A172 (cell line): ENCODE data around the gene STX12. TPM values are rescaled to one million over a fixed set of nuclear protein-coding genes. Genes with fewer than 3 reads are reported as not detected.
A peak's percentile ranks its signal among the peaks of the same experiment; 100 is the strongest.
"Not testable (repeated sequence)": the region's sequence is repeated elsewhere in the genome, so short reads cannot be mapped to it uniquely, and the experiment has no call there.

Experiments used
- DNase-seq: peaks from one replicate; pipeline ENCODE4 v3.0.0-alpha.2; 2015; ENCODE audit warnings: low spot score
- total RNA-seq: library from RNA; depleted of rRNA; stranded (reverse); fragments of >200 nt; shearing (Covaris generic); gene quantifications from 2 replicates; pipeline ENCODE4 v1.2.3, GENCODE V29; 2014

Gene STX12
- total RNA-seq, 1 experiment from 2014 or later: 22.8 TPM

DNA sequence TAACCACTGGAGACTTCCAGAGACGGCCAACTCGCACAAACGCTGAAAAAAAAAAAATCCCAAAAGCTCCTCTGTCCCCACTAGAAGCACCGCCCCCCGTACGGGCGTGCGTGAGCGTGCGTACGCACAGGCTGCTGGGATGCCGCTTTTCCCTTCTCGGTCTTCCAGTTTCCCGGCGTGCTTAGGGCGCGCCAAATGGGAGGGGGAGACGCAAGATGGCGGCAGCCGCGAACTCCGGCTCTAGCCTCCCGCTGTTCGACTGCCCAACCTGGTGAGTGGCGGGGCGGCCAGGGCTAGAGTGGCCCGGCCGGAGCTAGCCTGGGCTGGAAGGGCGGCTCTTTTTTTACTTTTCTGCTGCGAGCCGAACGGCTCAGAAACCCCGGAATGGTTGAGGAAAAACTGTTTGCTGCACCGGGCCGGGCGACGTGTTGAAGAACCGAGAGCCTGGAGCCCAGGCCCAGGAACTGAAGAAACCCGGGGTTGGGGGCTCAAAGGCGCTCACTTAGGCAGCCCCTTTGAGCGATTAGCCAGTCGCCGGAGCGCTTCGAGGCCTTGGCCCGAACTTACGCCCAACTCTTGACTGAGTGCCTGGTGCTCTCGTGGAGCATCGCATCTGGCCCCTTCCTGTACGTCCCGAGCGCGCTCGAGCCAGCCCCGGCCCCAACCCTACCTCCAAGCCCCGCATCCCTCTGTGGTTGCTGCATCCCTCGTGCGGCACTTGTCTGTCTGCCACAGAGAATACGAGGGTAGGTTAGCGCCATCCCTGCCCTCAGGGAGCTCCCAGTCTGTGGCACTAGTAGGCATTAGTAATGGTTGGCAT, 57.8 kb downstream of the STX12 start, which contains the start of gene PPP1R8:
PPP1R8 (plus strand) TSS at position 162 of the 820 bp plus-strand sequence; CDS start at position 216, 54 bp downstream.
- peak; percentile 84 for DNase-seq

- DNase-seq: no peak
Observed at GRCh38 chr1:27831568-27832410, 58.8 kb downstream of the STX12 start.

DNA sequence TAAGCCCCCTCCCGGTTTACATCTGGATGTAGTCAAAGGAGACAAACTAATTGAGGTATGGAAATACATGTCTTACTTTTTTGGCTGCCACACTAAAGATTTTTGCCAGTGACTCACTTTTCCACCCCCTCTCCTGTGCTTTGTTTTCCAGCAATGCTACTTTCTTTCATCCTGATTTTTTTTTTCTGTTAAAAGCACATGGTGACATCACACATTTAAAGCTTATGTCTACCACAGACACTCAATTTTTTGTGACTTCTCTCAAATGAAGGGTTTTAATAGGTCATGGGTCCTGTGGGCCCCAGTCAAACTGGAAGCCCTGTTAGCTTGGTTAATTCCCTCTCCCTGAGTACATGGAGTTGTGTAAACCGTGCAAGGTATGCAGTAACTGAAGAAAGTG, 59.7 kb downstream of the STX12 start:
- peak; percentile 14 for DNase-seq

DNA sequence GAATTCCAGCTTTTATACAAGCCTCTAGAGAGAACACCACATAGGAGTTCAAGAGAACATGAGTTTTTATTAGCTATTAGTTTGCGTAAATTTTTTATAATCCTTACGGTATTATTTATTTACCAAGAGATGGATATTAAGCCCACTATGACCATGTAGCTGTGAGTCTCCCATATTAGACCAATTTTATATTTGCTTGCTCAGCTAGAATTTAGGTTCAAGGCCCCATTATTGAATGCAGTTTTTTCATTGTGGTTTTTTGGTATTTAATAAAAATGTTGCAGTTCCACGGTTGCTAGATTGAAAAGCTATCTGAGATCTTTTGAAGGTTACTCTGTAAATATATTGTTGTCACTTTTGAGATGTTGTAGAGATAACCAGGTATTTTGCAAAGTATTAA, 60.5 kb downstream of the STX12 start:
- DNase-seq: no peak

DNA sequence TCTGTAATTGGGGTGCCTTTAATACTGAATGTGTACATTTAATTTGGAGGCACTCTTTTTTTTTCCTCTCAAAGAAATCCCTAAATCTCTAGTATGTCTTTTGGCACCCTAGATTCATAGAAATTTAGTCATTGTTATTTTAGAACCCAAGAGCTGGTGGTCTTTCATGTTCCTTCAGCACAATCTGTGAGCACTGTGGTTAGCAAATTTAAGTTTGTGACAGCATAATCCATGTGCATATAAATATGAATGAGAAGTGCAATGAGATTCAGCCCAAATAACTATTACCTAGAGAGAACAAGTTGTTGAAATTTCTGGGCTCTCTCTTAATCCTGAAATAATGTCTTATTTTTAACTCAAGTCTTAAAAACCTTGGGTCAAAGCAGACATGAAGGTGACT, 62.0 kb downstream of the STX12 start:
- DNase-seq: no peak

DNA sequence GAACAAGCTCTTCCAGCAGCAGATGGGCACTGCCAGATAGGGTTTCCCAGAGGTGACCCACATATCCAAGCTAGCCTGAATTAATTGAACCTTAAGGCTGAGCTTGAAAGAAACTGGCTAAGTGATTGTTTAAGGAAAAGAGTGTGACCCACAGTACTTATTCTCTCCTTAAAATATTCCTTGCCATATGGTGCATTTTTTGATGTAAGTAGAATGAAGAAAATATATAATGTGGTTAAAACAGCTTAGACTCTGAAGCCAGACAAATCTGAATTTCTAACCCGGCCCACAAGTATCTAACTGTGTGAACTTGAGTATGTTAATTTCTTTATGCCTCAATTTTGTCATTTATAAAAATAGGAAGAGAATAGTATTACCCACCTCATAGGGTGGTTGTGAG, 62.5 kb downstream of the STX12 start:
- DNase-seq: no peak

GRCh38 chr1:27849951-27850350, 76.9 kb downstream of the STX12 start:
- DNase-seq: no peak

- no peak for DNase-seq
Observed at GRCh38 chr1:27855085-27855484, 82.1 kb downstream of the STX12 start.

DNA sequence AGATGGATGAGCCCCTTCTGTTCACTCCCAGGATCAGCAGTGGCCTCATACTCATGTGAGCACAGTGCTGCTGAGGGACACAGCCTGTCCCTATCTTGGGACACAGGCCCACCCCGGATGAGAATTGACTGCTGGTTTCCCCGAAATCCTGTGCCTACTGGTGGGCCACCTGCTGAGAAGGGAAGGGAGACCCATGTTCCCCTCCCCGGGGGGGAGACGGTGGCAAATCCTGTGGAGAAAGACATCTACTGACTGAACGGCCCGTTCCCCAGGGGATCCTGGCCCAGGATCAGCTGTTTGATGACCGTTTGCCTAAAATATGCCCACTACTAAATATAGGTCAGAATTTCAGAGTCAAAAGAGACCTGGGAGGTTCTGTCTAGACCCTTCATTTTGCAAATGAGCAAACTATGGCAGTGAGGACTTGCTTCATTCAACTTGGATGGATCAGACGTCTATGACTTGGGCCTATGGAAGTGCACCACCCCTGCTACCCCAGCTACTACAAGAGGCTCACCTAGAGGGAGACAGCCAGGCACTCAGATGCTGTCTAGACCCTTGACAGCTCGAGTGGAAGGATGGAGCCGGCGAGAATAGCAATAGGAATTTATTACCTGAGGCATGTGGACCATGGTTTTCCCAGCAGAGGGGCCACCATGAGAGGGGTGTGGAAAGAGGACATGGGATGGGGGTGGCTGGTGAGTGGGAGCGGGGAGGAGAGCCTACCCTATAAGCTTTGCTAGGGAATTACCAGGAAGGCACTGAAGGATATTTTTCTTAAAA, 83.7 kb downstream of the STX12 start:
- no peak for DNase-seq

GRCh38 chr1:27857552-27857951, 84.5 kb downstream of the STX12 start:
- DNase-seq: not testable (repeated sequence)

DNA sequence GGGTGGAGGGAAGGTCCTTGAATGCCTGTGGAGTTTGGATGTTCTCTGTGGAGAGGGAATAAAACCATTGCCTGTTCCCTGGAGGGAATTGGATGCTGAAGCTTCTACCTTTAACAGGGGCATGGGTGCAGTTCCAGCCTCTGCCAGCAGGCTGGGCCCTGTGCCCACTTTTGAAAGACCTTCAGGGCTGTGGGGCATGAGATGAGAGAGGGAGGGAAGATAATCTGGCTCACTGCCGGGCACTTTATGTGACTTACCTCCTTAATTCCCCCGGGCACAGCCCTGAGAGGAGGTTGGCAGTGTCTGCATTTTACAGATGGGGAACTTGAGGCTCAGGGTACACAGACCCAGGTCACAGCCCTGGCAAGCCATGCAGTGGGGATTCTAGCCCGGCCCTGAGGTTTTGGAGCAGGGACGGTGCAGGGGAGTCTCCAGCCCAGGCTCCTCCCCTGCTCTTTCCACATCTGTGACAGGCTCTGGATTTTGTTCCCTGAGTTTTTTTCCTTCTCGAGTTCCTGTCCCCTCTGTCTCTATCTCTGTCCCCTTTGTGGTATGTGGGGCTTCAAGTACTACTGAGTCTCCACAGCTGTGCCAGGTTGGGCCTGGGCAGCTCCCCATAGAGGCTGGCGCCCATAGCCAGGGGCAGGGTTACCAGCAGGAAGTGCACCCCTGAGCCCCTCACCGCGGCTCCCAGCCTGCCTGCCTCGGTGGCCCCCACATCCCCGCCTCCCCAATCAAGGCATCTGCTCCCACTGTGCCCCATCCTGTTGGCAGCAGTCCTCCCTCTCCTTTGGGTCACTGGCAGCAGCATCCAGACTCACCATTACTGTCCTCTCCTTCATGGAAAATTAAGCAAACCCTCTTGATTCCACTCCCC, 85.3 kb downstream of the STX12 start:
- peak; percentile 59 for DNase-seq

DNA sequence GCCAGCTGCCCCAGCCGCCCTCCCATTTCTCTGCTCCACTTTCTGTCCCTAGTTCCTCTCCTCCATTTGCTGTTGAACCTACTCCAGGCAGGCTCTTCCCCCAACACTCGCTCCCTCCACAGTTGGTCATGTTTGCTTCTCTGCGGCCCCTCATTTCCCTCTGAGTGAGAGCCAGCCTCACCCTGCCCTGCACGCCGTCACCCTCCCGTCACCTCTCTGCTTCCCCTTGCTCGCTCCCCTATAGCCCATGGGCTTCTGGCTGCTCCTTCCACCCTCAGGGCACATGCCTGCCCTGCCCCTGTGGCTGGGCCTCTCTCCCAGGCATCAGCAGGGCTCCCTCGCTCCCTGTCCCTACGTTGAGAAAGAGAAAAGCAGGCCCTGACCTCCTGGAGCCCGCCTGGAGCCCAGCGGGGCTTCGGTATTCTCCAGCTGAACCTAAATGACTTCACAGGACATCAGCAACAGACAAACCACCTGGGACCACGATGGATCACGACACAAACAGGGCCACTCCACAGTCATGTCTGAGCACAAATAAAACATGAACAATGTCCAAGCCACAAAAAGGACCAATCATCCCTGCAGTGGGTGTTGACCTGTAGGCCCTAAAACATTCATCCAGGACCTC, 86.0 kb downstream of the STX12 start:
- DNase-seq: no peak

GRCh38 chr1:27861436-27861835, 88.4 kb downstream of the STX12 start:
- DNase-seq: no peak

DNA sequence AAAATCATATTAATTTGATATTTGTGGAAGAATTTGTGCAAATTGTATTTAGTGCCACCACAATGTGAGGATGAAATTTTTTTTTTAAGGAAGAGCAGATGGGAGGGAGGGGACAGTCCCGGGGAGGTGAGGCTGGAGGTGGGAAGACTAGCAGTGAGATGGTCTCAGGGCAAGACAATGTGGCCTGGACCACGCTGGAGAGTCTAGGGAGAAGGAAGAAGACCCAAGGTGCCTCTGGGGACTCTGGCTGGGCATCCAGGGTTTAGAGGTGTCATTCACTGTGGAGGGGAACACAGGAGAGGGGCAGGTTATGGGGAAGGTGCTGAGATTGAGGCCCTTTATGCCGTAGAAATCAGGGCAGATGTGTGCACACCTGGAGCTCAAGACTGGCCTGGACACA, 89.0 kb downstream of the STX12 start:
- no peak for DNase-seq

DNA sequence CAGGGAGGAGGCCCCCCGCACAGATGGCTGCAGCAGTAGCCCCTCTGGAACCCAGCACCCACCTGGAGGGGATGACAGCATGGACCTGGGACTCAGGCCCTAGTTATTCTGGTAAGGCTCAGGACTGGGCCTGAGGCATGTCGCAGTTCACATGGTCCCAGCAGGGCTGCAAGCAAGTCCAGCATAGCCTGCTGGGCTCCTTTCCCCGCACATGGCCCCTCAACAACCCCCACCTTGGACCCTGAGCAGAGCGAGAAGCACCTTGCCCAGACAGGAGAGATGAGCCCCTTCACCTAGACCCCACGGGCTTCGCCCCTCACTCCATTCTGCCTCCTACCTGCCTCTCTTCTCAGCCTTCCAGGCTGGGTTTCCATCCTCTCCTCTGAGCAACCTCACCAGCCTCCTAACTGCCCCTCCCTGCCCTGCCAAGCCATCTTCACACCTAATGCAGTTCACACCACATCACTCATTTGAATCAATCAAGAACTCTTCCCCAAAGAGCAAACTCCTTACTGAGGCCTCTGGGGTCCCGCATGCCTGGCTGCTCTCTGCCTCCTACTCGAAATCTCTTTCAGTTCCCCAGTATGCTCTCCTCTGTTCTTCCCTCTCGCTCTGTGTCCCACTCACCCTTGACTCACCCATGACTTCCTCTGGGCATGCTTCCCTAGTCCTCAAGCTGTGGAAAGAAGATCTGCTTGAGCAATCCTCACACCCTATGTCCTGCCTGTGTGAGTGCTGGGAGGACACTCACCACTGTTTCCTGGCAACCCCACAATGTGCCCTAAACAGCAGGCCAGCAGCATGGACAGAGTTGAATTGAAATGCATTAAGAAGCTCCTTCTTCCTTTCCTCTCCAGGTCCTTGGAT, 89.9 kb downstream of the STX12 start:
- DNase-seq: peak; percentile 64

- DNase-seq: no peak
Observed at GRCh38 chr1:27863538-27863915, 90.5 kb downstream of the STX12 start.

- DNase-seq: no peak
Observed at GRCh38 chr1:27864264-27864895, 91.4 kb downstream of the STX12 start.

- DNase-seq: no peak
Observed at GRCh38 chr1:27865821-27866220, 92.8 kb downstream of the STX12 start.

DNA sequence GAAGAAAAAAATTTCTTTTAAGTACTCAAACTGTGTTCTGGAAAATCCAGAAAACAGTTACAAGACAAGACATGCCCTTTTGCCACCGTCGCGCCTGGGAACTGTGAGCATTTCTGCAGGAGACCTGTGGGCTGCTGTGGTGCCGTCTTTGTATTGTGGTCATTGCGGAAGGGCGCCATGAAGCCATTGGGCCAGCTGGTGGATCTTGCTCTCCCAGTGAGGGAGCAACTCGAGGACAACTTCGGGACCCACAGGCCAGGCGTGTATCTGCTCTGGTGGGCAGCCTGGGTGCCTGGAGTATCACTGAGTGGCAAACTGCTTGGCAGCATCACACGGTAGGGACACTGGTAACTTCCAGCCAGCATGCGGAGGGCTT, 95.5 kb downstream of the STX12 start:
- no peak for DNase-seq
